ENCODE data around the gene ELAPOR2.

DNA sequence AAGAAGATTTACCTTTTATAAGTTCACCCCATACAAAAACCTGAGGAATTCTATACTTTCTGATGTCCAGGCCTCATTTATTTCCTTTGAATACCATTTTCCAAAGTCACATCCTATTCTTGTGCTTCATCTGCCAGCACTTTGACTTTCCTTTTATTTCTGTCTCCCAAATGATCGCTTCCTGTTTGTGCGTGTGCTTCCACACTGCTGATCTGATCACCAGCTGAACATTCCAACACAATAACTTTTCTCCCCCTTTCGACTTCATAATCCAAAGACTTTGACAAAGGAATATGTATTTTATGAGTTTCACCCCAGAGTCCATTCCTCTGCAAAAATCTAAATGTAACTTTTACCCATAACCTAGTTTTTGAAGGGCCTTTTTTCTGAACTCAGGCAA is 3.1 kb downstream of the ELAPOR2 start:
- TF ChIP-seq, protein P1, sequence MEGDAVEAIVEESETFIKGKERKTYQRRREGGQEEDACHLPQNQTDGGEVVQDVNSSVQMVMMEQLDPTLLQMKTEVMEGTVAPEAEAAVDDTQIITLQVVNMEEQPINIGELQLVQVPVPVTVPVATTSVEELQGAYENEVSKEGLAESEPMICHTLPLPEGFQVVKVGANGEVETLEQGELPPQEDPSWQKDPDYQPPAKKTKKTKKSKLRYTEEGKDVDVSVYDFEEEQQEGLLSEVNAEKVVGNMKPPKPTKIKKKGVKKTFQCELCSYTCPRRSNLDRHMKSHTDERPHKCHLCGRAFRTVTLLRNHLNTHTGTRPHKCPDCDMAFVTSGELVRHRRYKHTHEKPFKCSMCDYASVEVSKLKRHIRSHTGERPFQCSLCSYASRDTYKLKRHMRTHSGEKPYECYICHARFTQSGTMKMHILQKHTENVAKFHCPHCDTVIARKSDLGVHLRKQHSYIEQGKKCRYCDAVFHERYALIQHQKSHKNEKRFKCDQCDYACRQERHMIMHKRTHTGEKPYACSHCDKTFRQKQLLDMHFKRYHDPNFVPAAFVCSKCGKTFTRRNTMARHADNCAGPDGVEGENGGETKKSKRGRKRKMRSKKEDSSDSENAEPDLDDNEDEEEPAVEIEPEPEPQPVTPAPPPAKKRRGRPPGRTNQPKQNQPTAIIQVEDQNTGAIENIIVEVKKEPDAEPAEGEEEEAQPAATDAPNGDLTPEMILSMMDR (IDR thresholded peaks at IDR 0.05 in 4 of 5, conservative IDR thresholded peaks at IDR 0.05 in 1 of 5): no peak
- no peak for TF ChIP-seq POLR2A (IDR thresholded peaks at IDR 0.05)

Data from gastrocnemius medialis (tissue), 4 donors.